SK-MEL-5 (cell line): ENCODE results near the gene BMP4. TPM values are rescaled to one million over a fixed set of nuclear protein-coding genes. Genes with fewer than 3 reads are reported as not detected.

Experiments used
- DNase-seq: peaks from one replicate; pipeline ENCODE4 v3.0.0-alpha.2; 2016; ENCODE audit warnings: low read depth, low spot score
- in situ Hi-C: cut with HindIII; loops from 2 replicates; pipeline ENCODE4 v1.10.0; 2016; ENCODE audit warnings: low sequenced_read_pairs, high pct_unique_total_duplicates, low pct_unique_long_range_greater_than_20kb
- small RNA-seq, 2 experiments: library from RNA; depleted of rRNA; stranded (forward); fragments of <200 nt; gene quantifications; one replicate each; pipeline ENCODE3, GENCODE V24; 2014
- total RNA-seq: library from RNA; depleted of rRNA; stranded (reverse); fragments of >200 nt; shearing (Covaris generic); gene quantifications from 2 replicates; pipeline ENCODE4 v1.2.3, GENCODE V29; 2014

Gene BMP4
- total RNA-seq, 1 experiment from 2014 or later = 2.8 TPM

- in situ Hi-C loops = no loop called here
- no peak for DNase-seq
These were observed 35.6 kb downstream of the BMP4 start for GRCh38 chr14:53921027-53921426.

GRCh38 chr14:53916239-53916638 lies 40.4 kb downstream of the BMP4 start:
- in situ Hi-C loops = no loop called here
- DNase-seq = no peak

GRCh38 chr14:53915364-53916014 lies 41.1 kb downstream of the BMP4 start:
- in situ Hi-C loops = no loop called here
- DNase-seq = no peak

- DNase-seq = no peak
- in situ Hi-C loops = no loop called here
These were observed 44.6 kb downstream of the BMP4 start for GRCh38 chr14:53912021-53912420.

- in situ Hi-C loops = no loop called here
These were observed 48.2 kb downstream of the BMP4 start for GRCh38 chr14:53908416-53908815.

GRCh38 chr14:53902307-53902706 lies 54.3 kb downstream of the BMP4 start:
- no peak for DNase-seq
- in situ Hi-C loops = no loop called here

More at GRCh38 chr14:53908416-53908815, 48.2 kb downstream of the BMP4 start:
- DNase-seq = no peak

- in situ Hi-C loops = no loop called here
- DNase-seq = no peak
These were observed 56.1 kb downstream of the BMP4 start for GRCh38 chr14:53900499-53900898.

Small RNA genes within 50 kb of the gene (small RNA-seq; reads per million reads assigned to genes)
- 0 reads per million in 2 experiments for gene MIR5580
